ENCODE measurements around the gene HPGD. TPM values are rescaled to one million over a fixed set of nuclear protein-coding genes. Genes with fewer than 3 reads are reported as not detected.

Gene HPGD
- total RNA-seq, 3 donors from 2014 or later (not counting 1 experiment from before 2014, with no cell fraction given) = 2.2 to 26.7 (median 12.0) TPM

GRCh38 chr4:174534461-174534860 lies 12.2 kb upstream of the HPGD start:
- Mint-ChIP-seq H3K27ac (no peak overlapping the region), H3K27me3 (ENCODE audit: low read depth in 2 of 2) (peaks cover 6 to 13% of the 10 kb centered on the region in 2 donors), H3K4me3 (no peak overlapping the region), H3K9me3 (no peaks in the 10 kb centered on the region), H3K4me1 (peaks cover 0 to 5% of the 10 kb centered on the region in 2 donors), H3K36me3 (no peaks in the 10 kb centered on the region)
- intact Hi-C loops (cut with micrococcal nuclease) = no loop called here
- ATAC-seq (no peak), DNase-seq (no peak)
- H3K4me1 ChIP-seq (ENCODE audit: control insufficient read depth, insufficient read depth, low read length) = no peaks in the 10 kb centered on the region
- 97% methylated on average over 3 of the region's 3 CpGs for WGBS (ENCODE audit: insufficient coverage)
- TF ChIP-seq CTCF (IDR thresholded peaks at IDR 0.05) = no peak
- no peaks in the 10 kb centered on the region for H3K36me3 ChIP-seq (ENCODE audit: control insufficient read depth, insufficient read depth, low read length)
- H3K4me3 ChIP-seq (ENCODE audit: low read length) = no peak overlapping the region
- no peaks in the 10 kb centered on the region for H3K9me3 ChIP-seq (ENCODE audit: control insufficient read depth, insufficient read depth, low read length)
- H3K27ac ChIP-seq (ENCODE audit: low read length) = no peak overlapping the region
- no peaks in the 10 kb centered on the region for H3K27me3 ChIP-seq (ENCODE audit: control insufficient read depth, insufficient read depth, low read length)

- no peak overlapping the region for H3K27ac ChIP-seq (ENCODE audit: low read length)
- H3K4me3 ChIP-seq (ENCODE audit: low read length) = no peak overlapping the region
- intact Hi-C loops (cut with micrococcal nuclease) = no loop called here
- no peaks in the 10 kb centered on the region for H3K36me3 ChIP-seq (ENCODE audit: control insufficient read depth, insufficient read depth, low read length)
- Mint-ChIP-seq H3K4me3 (no peak overlapping the region), H3K27me3 (ENCODE audit: low read depth in 2 of 2) (peaks cover 6 to 15% of the 10 kb centered on the region in 2 donors), H3K36me3 (no peaks in the 10 kb centered on the region), H3K4me1 (no peaks in the 10 kb centered on the region), H3K27ac (no peak overlapping the region), H3K9me3 (no peaks in the 10 kb centered on the region)
- H3K4me1 ChIP-seq (ENCODE audit: control insufficient read depth, insufficient read depth, low read length) = no peaks in the 10 kb centered on the region
- TF ChIP-seq CTCF (IDR thresholded peaks at IDR 0.05) = no peak
- DNase-seq (no peak), ATAC-seq (no peak)
- no peaks in the 10 kb centered on the region for H3K27me3 ChIP-seq (ENCODE audit: control insufficient read depth, insufficient read depth, low read length)
- H3K9me3 ChIP-seq (ENCODE audit: control insufficient read depth, insufficient read depth, low read length) = no peaks in the 10 kb centered on the region
Observed at GRCh38 chr4:174532445-174532844, 10.2 kb upstream of the HPGD start.

- intact Hi-C loops (cut with micrococcal nuclease) = no loop called here
- H3K4me3 ChIP-seq (ENCODE audit: low read length) = no peak overlapping the region
- H3K27ac Mint-ChIP-seq = no peak overlapping the region
- DNase-seq (no peak), ATAC-seq (no peak)
- H3K27ac ChIP-seq (ENCODE audit: low read length) = no peak overlapping the region
- no peak for TF ChIP-seq CTCF (IDR thresholded peaks at IDR 0.05)
- H3K4me1 Mint-ChIP-seq = no peaks in the 10 kb centered on the region
- no peaks in the 10 kb centered on the region for H3K36me3 Mint-ChIP-seq
- no peaks in the 10 kb centered on the region for H3K9me3 ChIP-seq (ENCODE audit: control insufficient read depth, insufficient read depth, low read length)
- no peaks in the 10 kb centered on the region for H3K36me3 ChIP-seq (ENCODE audit: control insufficient read depth, insufficient read depth, low read length)
- no peak overlapping the region for H3K4me3 Mint-ChIP-seq
- H3K27me3 ChIP-seq (ENCODE audit: control insufficient read depth, insufficient read depth, low read length) = no peaks in the 10 kb centered on the region
- no peaks in the 10 kb centered on the region for H3K9me3 Mint-ChIP-seq
- H3K27me3 Mint-ChIP-seq (ENCODE audit: low read depth in 2 of 2) = peaks cover 6 to 15% of the 10 kb centered on the region in 2 donors
- H3K4me1 ChIP-seq (ENCODE audit: control insufficient read depth, insufficient read depth, low read length) = no peaks in the 10 kb centered on the region
Observed at GRCh38 chr4:174531486-174531885, 9.2 kb upstream of the HPGD start.

- no peaks in the 10 kb centered on the region for H3K9me3 ChIP-seq (ENCODE audit: control insufficient read depth, insufficient read depth, low read length)
- no peaks in the 10 kb centered on the region for H3K27me3 ChIP-seq (ENCODE audit: control insufficient read depth, insufficient read depth, low read length)
- no peak overlapping the region for H3K4me3 ChIP-seq (ENCODE audit: low read length)
- H3K27ac ChIP-seq (ENCODE audit: low read length) = no peak overlapping the region
- Mint-ChIP-seq H3K9me3 (no peaks in the 10 kb centered on the region), H3K27ac (no peak overlapping the region), H3K4me1 (peaks cover 0 to 8% of the 10 kb centered on the region in 2 donors), H3K4me3 (no peak overlapping the region), H3K36me3 (no peaks in the 10 kb centered on the region), H3K27me3 (ENCODE audit: low read depth in 2 of 2) (peaks cover 16 to 19% of the 10 kb centered on the region in 2 donors)
- DNase-seq (no peak), ATAC-seq (no peak)
- H3K36me3 ChIP-seq (ENCODE audit: control insufficient read depth, insufficient read depth, low read length) = no peaks in the 10 kb centered on the region
- no peak for TF ChIP-seq CTCF (IDR thresholded peaks at IDR 0.05)
- peaks cover 2% of the 10 kb centered on the region for H3K4me1 ChIP-seq (ENCODE audit: control insufficient read depth, insufficient read depth, low read length)
- intact Hi-C loops (cut with micrococcal nuclease) = no loop called here
- WGBS (ENCODE audit: insufficient coverage) = 100% methylated on average over 1 of the region's 1 CpG
Observed at GRCh38 chr4:174528226-174528625, 5.9 kb upstream of the HPGD start.
